A673 (cell line): ENCODE data around the gene ZNF281. TPM values are rescaled to one million over a fixed set of nuclear protein-coding genes. Genes with fewer than 3 reads are reported as not detected.

Experiments
- BruUV-seq: library from RNA; stranded (reverse); fragments of 400-500 nt; replicated peaks from 2 replicates; lab custom pipeline; 2021; lab: Mats Ljungman, UMichigan
- CTCF ChIA-PET: fragments of 300-600 bp; sonication (Branson Sonifier 250); formaldehyde crosslinking; loops from one replicate; lab custom pipeline; 2022; ENCODE audit warnings: antibody characterized with exemption; lab: Charles Lee
- POLR2A ChIA-PET: fragments of 300-600 bp; sonication (Branson Sonifier 250); formaldehyde crosslinking; loops from one replicate; lab custom pipeline; 2022; ENCODE audit warnings: antibody characterized with exemption; ENCODE audit not compliant: low non-redundant PET; lab: Charles Lee
- DNase-seq: peaks from one replicate; pipeline ENCODE4 v3.0.0-alpha.2; 2015; ENCODE audit warnings: low spot score
- H3K27ac ChIP-seq: fragments of 200-600 bp; sonication (generic); 2 replicates; pipeline ENCODE4 v1.5.1; 2016; ENCODE audit warnings: mixed run types, low read depth, mild to moderate bottlenecking, mixed read lengths, antibody characterized with exemption, low read length; ENCODE audit not compliant: poor library complexity, severe bottlenecking
- H3K27me3 ChIP-seq: fragments of 200-600 bp; sonication (generic); replicated peaks from 2 replicates; pipeline ENCODE4 v1.6.1; 2017; ENCODE audit warnings: mixed run types, low read depth, mild to moderate bottlenecking, mixed read lengths, antibody characterized with exemption, low read length; ENCODE audit not compliant: insufficient read depth, poor library complexity
- H3K36me3 ChIP-seq: fragments of 200-600 bp; sonication (generic); 2 replicates; pipeline ENCODE4 v1.6.1; 2016; ENCODE audit warnings: mixed run types, mild to moderate bottlenecking, mixed read lengths, antibody characterized with exemption, low read length; ENCODE audit not compliant: insufficient read depth, poor library complexity, severe bottlenecking
- H3K4me1 ChIP-seq: fragments of 200-600 bp; sonication (generic); 2 replicates; pipeline ENCODE4 v1.6.1; 2017; ENCODE audit warnings: mixed run types, mild to moderate bottlenecking, mixed read lengths, antibody characterized with exemption, low read length; ENCODE audit not compliant: insufficient read depth, poor library complexity, severe bottlenecking
- H3K4me3 ChIP-seq: fragments of 200-600 bp; sonication (generic); 2 replicates; pipeline ENCODE4 v1.5.1; 2016; ENCODE audit warnings: low read depth, mixed run types, mild to moderate bottlenecking, mixed read lengths, low read length; ENCODE audit not compliant: poor library complexity, severe bottlenecking
- H3K9me3 ChIP-seq: fragments of 200-600 bp; sonication (generic); 2 replicates; pipeline ENCODE4 v1.6.1; 2016; ENCODE audit warnings: mixed run types, low read depth, mild to moderate bottlenecking, mixed read lengths, antibody characterized with exemption, low read length; ENCODE audit not compliant: poor library complexity, severe bottlenecking
- EZH2 ChIP-seq: fragments of 200-600 bp; sonication (generic); IDR thresholded peaks from 2 replicates; pipeline ENCODE4 v1.6.1; 2017; ENCODE audit warnings: borderline replicate concordance, low read depth, mild to moderate bottlenecking, mixed read lengths, antibody characterized with exemption, low read length; ENCODE audit not compliant: poor library complexity, severe bottlenecking
- intact Hi-C: fragments of 100-400 bp; cut with micrococcal nuclease; formaldehyde crosslinking; loops from one replicate; pipeline ENCODE4 v1.10.0; 2022; ENCODE audit not compliant: unreplicated experiment
- total RNA-seq: library from RNA; stranded (reverse); gene quantifications from 2 replicates; pipeline ENCODE4 v1.2.3, GENCODE V29; 2021
- TF ChIP-seq, protein P1 (sequence below): fragments of 300-800, 200-600 bp; sonication (generic); conservative IDR thresholded peaks from 2 replicates; pipeline ENCODE4 v1.5.1; 2017; ENCODE audit warnings: low read depth, mild to moderate bottlenecking, antibody characterized with exemption, low read length, moderate library complexity, mixed read lengths

Gene ZNF281
- total RNA-seq, 1 experiment from 2014 or later, result 24.3 TPM

GRCh38 chr1:200384818-200385390 is 24.9 kb downstream of the ZNF281 start:
- no peak overlapping the region for H3K4me3 ChIP-seq
- intact Hi-C loops, result no loop called here
- H3K27ac ChIP-seq, result no peak overlapping the region
- POLR2A ChIA-PET, result no interaction called here
- H3K4me1 ChIP-seq, result no peaks in the 10 kb centered on the region
- no peaks in the 10 kb centered on the region for H3K27me3 ChIP-seq
- CTCF ChIA-PET, result no interaction called here
- no peak for TF ChIP-seq EZH2
- TF ChIP-seq, protein P1, sequence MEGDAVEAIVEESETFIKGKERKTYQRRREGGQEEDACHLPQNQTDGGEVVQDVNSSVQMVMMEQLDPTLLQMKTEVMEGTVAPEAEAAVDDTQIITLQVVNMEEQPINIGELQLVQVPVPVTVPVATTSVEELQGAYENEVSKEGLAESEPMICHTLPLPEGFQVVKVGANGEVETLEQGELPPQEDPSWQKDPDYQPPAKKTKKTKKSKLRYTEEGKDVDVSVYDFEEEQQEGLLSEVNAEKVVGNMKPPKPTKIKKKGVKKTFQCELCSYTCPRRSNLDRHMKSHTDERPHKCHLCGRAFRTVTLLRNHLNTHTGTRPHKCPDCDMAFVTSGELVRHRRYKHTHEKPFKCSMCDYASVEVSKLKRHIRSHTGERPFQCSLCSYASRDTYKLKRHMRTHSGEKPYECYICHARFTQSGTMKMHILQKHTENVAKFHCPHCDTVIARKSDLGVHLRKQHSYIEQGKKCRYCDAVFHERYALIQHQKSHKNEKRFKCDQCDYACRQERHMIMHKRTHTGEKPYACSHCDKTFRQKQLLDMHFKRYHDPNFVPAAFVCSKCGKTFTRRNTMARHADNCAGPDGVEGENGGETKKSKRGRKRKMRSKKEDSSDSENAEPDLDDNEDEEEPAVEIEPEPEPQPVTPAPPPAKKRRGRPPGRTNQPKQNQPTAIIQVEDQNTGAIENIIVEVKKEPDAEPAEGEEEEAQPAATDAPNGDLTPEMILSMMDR, result no peak
- BruUV-seq, result no TSS peak
- no peaks in the 10 kb centered on the region for H3K36me3 ChIP-seq
- H3K9me3 ChIP-seq, result no peaks in the 10 kb centered on the region
- DNase-seq, result no peak

GRCh38 chr1:200381256-200381984 is 28.4 kb downstream of the ZNF281 start:
- BruUV-seq, result no TSS peak

DNA sequence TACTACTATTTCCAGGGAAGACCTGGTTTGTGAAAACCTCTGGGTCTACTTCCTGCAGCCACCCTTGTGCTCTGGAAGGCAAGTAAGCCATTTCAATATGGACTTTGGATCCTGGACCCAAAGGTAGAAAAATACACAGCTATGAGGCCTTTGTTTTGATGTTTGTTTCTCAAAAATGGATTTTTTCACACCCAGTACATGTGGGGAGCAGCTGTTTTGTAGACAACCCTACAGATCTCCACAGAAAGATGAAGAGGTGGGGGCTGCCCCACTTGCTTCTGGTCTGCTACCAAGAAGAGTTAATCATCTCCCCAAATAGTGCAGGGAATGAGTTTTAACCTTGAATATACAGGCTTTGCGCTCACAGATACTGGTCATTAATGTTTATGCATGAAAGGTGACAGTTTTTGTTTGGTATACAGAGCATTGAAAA is 29.2 kb downstream of the ZNF281 start:
- ChIA-PET POLR2A (no interaction called here), CTCF (no interaction called here)
- TF ChIP-seq, protein P1, result no peak
- TF ChIP-seq EZH2, result no peak
- no peaks in the 10 kb centered on the region for H3K9me3 ChIP-seq
- H3K36me3 ChIP-seq, result no peaks in the 10 kb centered on the region
- no peak overlapping the region for H3K4me3 ChIP-seq
- no peak overlapping the region for H3K27ac ChIP-seq
- H3K27me3 ChIP-seq, result no peaks in the 10 kb centered on the region
- BruUV-seq, result no TSS peak
- no peaks in the 10 kb centered on the region for H3K4me1 ChIP-seq
- intact Hi-C loops, result no loop called here
- no peak for DNase-seq

More at GRCh38 chr1:200381256-200381984, 28.4 kb downstream of the ZNF281 start:
- ChIA-PET CTCF (no interaction called here), POLR2A (no interaction called here)
- intact Hi-C loops, result no loop called here
- Histone ChIP-seq H3K36me3 (no peaks in the 10 kb centered on the region), H3K27ac (no peak overlapping the region), H3K4me3 (no peak overlapping the region), H3K9me3 (no peaks in the 10 kb centered on the region), H3K4me1 (no peaks in the 10 kb centered on the region), H3K27me3 (no peaks in the 10 kb centered on the region)
- TF ChIP-seq, protein P1, result no peak
- TF ChIP-seq EZH2, result no peak
- no peak for DNase-seq
